Measurements from ENCODE around the gene FYN.

GRCh38 chr6:111660531-111660930 lies 212.7 kb downstream of the FYN start:
- TF ChIP-seq ZNF274 (IDR thresholded peaks at IDR 0.05; ENCODE audit: borderline replicate concordance, low read depth, low read length) = no peak
- no peak for TF ChIP-seq ZNF766 (CRISPR knock-in tag; conservative IDR thresholded peaks at IDR 0.05)
- no peak for TF ChIP-seq FOXM1 (IDR thresholded peaks at IDR 0.05; ENCODE audit: low read depth)
- no peak for TF ChIP-seq FOXM1 (CRISPR knock-in tag; IDR thresholded peaks at IDR 0.05; ENCODE audit: low read depth)

Data from K562 (cell line).